Placental pericyte (primary cell): Measurements from ENCODE around the gene SSH3. TPM values are rescaled to one million over a fixed set of nuclear protein-coding genes. Genes with fewer than 3 reads are reported as not detected.

Source experiments
- small RNA-seq: library from RNA; depleted of rRNA; stranded (forward); fragments of <200 nt; gene quantifications from one replicate; pipeline ENCODE3, GENCODE V24; 2012; ENCODE audit warnings: low replicate concordance
- total RNA-seq: library from RNA; depleted of rRNA; stranded (reverse); fragments of >200 nt; gene quantifications from 2 replicates; pipeline ENCODE4 v1.2.3, GENCODE V29; 2012

SSH3 gene
- 7.7 and 10.3 TPM in 2 replicates for total RNA-seq

GRCh38 chr11:67303132-67303834 is at the start of gene SSH3:
SSH3 (plus strand) TSS chr11:67303530; CDS start chr11:67303626, 96 bp downstream.

GRCh38 chr11:67266449-67267187 is 36.7 kb upstream of the SSH3 start, which contains the start of gene GRK2:
GRK2 (plus strand) TSS chr11:67266473; CDS start chr11:67266700, 227 bp downstream.

GRCh38 chr11:67289226-67289650 is 14.1 kb upstream of the SSH3 start, which contains the start of gene ANKRD13D:
ANKRD13D (plus strand) TSS chr11:67289303; CDS start chr11:67289461, 158 bp downstream.

GRCh38 chr11:67353317-67354074 is 50.2 kb downstream of the SSH3 start, which contains the start of gene POLD4:
POLD4 (minus strand) TSS chr11:67353546; CDS start chr11:67353399, 147 bp downstream.

Small RNAs within 50 kb of the gene (small RNA-seq; reads per million reads assigned to genes)
- not detected for gene RN7SKP239

Other genes with a start within 250 kb of the SSH3 start
- gene RHOD, start 246.7 kb upstream of the SSH3 start, total RNA-seq = 7.6 and 22.1 TPM in 2 replicates
- 48.1 and 62.0 TPM in 2 replicates for gene KDM2A, start 184.3 kb upstream of the SSH3 start, total RNA-seq
- 26.3 and 47.2 TPM in 2 replicates for gene GRK2, start 37.1 kb upstream of the SSH3 start, total RNA-seq
- 30.2 and 40.7 TPM in 2 replicates for gene ANKRD13D, start 14.2 kb upstream of the SSH3 start, total RNA-seq
- 73.3 and 120 TPM in 2 replicates for gene POLD4, start 50.0 kb downstream of the SSH3 start, total RNA-seq
- 5.2 and 5.5 TPM in 2 replicates for gene CLCF1, start 70.1 kb downstream of the SSH3 start, total RNA-seq
- 6.3 and 18.8 TPM in 2 replicates for gene RAD9A, start 88.5 kb downstream of the SSH3 start, total RNA-seq
- gene PPP1CA, start 98.3 kb downstream of the SSH3 start, total RNA-seq = 293 and 375 TPM in 2 replicates
- gene TBC1D10C, start 100.6 kb downstream of the SSH3 start, total RNA-seq = not detected in 2 replicates
- gene CARNS1, start 112.1 kb downstream of the SSH3 start, total RNA-seq = under 0.01 and 0.22 TPM in 2 replicates
- gene RPS6KB2, start 125.0 kb downstream of the SSH3 start, total RNA-seq = 59.7 and 71.3 TPM in 2 replicates
- 0.29 and 1.3 TPM in 2 replicates for gene PTPRCAP, start 134.2 kb downstream of the SSH3 start, total RNA-seq
- gene CORO1B, start 139.9 kb downstream of the SSH3 start, total RNA-seq = 115 and 145 TPM in 2 replicates
- gene GPR152, start 149.2 kb downstream of the SSH3 start, total RNA-seq = not detected in 2 replicates
- gene CABP4, start 151.8 kb downstream of the SSH3 start, total RNA-seq = not detected in 2 replicates
- 12.2 and 44.2 TPM in 2 replicates for gene TMEM134, start 165.7 kb downstream of the SSH3 start, total RNA-seq
- 33.9 and 87.1 TPM in 2 replicates for gene AIP, start 179.5 kb downstream of the SSH3 start, total RNA-seq
- 31.3 and 33.5 TPM in 2 replicates for gene PITPNM1, start 201.8 kb downstream of the SSH3 start, total RNA-seq
- gene CDK2AP2, start 204.6 kb downstream of the SSH3 start, total RNA-seq = 27.1 and 67.6 TPM in 2 replicates
- gene CABP2, start 219.9 kb downstream of the SSH3 start, total RNA-seq = not detected in 2 replicates